ENCODE results near the gene ENOX1.

ENOX1 gene

DNA sequence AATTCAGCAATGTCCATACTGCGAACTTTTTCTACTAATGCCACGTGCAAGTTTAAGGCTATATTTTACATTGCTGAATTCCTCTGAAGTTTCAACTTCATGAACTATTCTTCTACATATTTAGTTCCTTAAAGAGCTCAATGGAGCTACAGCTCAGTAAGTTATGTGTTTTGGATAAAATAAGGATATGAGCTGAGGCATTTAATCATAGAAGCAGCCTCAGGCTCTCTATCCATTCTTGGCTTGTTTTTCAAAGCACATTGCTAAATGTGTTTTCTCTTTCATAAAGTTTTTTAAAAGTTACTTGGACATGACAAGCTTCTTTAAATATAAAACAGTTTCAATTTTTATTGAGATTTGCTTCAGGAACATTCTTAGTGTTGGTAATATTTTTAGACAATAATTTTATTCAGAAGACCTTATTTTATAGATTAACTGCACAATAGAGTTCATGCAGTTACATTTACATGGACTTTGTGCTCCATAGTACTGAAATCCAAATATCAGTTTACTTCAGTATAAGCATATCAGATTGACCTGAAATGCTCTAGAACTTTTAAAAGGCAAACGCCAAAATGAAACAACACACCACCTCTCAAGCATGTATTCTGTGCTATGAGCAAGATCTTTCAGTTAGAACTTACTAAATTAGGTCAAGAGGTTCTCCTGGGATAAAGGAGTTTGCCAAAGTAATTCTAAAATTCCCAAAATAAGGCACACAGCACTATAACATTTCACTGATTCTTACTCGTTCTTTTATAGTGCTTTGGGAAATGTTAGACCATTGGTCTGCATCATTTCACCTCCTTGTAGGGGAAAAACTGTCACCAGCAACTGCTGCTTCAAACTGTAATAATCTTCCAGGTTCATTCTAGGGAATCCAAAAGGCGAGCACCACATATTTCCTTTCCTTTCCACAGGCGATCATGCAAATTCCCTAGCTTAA is 275.5 kb downstream of the ENOX1 start:
- DNase-seq (ENCODE audit: low read depth, low spot score) = no peak
- in situ Hi-C loops (cut with HindIII; ENCODE audit: low sequenced_read_pairs) = no loop called here
- no peak overlapping the region for H3K4me3 ChIP-seq (ENCODE audit: low read depth, low read length)
- TF ChIP-seq, protein P1, sequence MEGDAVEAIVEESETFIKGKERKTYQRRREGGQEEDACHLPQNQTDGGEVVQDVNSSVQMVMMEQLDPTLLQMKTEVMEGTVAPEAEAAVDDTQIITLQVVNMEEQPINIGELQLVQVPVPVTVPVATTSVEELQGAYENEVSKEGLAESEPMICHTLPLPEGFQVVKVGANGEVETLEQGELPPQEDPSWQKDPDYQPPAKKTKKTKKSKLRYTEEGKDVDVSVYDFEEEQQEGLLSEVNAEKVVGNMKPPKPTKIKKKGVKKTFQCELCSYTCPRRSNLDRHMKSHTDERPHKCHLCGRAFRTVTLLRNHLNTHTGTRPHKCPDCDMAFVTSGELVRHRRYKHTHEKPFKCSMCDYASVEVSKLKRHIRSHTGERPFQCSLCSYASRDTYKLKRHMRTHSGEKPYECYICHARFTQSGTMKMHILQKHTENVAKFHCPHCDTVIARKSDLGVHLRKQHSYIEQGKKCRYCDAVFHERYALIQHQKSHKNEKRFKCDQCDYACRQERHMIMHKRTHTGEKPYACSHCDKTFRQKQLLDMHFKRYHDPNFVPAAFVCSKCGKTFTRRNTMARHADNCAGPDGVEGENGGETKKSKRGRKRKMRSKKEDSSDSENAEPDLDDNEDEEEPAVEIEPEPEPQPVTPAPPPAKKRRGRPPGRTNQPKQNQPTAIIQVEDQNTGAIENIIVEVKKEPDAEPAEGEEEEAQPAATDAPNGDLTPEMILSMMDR (IDR thresholded peaks at IDR 0.05; ENCODE audit: low read depth, low read length) = no peak

DNA sequence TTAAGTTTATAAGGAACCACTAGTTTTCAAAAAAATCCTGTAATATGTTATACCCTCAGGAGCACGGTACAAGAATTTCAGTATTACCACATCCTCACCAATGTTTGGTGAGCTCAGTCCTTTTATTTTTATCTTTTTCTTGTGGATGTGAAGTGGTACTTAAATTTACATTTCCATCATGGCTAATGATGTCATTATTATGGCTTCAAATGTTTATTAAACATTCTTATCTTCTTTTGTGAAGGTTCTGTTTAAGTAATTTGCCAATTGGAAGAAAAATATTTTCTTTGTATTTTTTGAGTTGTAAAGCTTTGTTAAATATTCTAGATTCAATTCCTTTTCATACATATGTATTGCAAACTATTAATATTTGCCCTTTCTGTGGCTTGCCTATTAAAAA is 291.0 kb downstream of the ENOX1 start:
- TF ChIP-seq, protein P1 (IDR thresholded peaks at IDR 0.05; ENCODE audit: low read depth, low read length) = no peak
- no peak overlapping the region for H3K4me3 ChIP-seq (ENCODE audit: low read depth, low read length)
- in situ Hi-C loops (cut with HindIII; ENCODE audit: low sequenced_read_pairs) = no loop called here
- DNase-seq (ENCODE audit: low read depth, low spot score) = no peak

DNA sequence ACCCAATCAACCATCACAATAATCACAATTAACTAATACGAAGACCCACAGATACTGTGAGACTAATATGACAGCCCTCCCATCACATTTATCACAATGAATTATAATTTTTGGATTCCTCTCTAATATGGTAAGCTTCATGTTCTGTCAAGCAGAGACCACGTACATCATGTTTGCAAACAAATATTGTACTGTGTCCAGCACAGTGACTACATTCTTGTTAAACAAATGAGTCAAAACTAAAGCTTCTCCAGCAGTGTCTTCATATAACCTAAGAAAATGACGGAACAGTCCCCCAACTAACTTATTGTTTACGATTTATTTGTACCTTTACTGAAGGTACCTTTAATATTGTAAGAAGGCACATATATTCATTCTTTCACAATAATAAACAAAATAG is 292.6 kb downstream of the ENOX1 start:
- no peak for DNase-seq (ENCODE audit: low read depth, low spot score)
- in situ Hi-C loops (cut with HindIII; ENCODE audit: low sequenced_read_pairs) = no loop called here

DNA sequence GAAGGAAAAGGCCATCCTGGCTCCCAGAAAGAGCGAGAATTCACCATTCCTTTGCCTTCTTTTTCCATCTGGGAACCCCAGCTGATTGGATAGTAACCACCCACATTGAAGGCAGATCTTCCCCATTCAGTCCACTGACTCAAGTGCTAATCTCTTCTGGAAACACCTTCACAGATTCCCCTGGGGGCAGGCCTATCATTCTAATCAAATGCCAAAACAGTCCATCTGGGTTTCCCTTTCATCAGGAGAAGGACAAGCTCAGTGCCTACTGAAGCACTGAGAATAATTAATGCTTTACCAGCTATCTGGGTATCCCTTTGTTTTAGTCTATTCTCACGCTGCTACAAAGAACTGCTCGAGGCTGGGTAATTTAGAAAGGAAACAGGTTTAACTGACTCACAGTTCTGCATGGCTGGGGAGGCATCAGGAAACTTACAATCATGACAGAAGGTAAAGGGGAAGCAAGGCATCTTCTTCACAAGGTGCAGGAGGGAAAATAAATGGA is 293.2 kb downstream of the ENOX1 start:
- TF ChIP-seq, protein P1 (IDR thresholded peaks at IDR 0.05; ENCODE audit: low read depth, low read length) = no peak
- H3K4me3 ChIP-seq (ENCODE audit: low read depth, low read length) = no peak overlapping the region
- DNase-seq (ENCODE audit: low read depth, low spot score) = no peak
- in situ Hi-C loops (cut with HindIII; ENCODE audit: low sequenced_read_pairs) = no loop called here

More for the DNA sequence above, 292.6 kb downstream of the ENOX1 start:
- H3K4me3 ChIP-seq (ENCODE audit: low read depth, low read length) = no peak overlapping the region
- TF ChIP-seq, protein P1 (IDR thresholded peaks at IDR 0.05; ENCODE audit: low read depth, low read length) = no peak

DNA sequence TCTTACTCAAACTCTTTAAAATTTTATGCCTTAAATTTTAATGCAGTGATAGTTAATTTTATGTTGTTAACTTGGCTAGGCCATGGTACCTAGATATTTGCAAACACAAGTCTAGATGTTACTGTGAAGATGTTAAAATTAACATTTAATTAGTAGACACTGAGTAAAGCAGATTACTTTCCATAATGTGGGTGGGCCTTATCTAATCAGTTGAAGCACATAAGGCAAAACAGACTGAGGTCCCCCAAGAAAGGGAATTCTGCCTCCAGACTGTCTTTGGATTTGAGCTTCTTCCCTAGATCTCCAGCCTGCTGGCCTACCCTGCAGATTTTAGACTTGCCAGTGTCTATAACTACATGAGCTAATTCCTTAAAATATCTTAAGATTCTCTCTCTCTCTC is 294.0 kb downstream of the ENOX1 start:
- in situ Hi-C loops (cut with HindIII; ENCODE audit: low sequenced_read_pairs) = no loop called here
- TF ChIP-seq, protein P1 (IDR thresholded peaks at IDR 0.05; ENCODE audit: low read depth, low read length) = no peak
- H3K4me3 ChIP-seq (ENCODE audit: low read depth, low read length) = no peak overlapping the region

DNA sequence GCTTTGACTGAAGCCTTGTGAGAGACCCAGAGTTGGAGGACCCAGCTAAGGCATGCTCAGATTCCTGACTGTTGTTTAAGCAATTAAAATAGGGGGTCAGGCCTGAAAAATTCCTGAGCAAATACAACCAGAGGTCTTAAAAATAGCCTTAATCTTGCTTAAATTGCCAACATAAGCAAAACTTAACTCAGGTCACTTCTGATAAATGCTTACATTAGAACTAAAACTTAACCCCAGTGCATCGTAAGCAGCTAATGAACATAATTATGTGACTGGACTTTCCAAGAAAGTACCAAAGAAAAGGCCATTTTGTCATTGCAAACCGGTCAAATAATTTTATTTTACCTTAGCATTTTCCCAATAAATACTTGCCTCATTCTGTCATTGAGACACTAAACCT is 294.5 kb downstream of the ENOX1 start:
- DNase-seq (ENCODE audit: low read depth, low spot score) = no peak
- no peak overlapping the region for H3K4me3 ChIP-seq (ENCODE audit: low read depth, low read length)
- TF ChIP-seq, protein P1 (IDR thresholded peaks at IDR 0.05; ENCODE audit: low read depth, low read length) = no peak
- in situ Hi-C loops (cut with HindIII; ENCODE audit: low sequenced_read_pairs) = no loop called here

More for the DNA sequence above, 294.0 kb downstream of the ENOX1 start:
- no peak for DNase-seq (ENCODE audit: low read depth, low spot score)
